Measurements from ENCODE around the gene CTBP2.

Gene CTBP2

DNA sequence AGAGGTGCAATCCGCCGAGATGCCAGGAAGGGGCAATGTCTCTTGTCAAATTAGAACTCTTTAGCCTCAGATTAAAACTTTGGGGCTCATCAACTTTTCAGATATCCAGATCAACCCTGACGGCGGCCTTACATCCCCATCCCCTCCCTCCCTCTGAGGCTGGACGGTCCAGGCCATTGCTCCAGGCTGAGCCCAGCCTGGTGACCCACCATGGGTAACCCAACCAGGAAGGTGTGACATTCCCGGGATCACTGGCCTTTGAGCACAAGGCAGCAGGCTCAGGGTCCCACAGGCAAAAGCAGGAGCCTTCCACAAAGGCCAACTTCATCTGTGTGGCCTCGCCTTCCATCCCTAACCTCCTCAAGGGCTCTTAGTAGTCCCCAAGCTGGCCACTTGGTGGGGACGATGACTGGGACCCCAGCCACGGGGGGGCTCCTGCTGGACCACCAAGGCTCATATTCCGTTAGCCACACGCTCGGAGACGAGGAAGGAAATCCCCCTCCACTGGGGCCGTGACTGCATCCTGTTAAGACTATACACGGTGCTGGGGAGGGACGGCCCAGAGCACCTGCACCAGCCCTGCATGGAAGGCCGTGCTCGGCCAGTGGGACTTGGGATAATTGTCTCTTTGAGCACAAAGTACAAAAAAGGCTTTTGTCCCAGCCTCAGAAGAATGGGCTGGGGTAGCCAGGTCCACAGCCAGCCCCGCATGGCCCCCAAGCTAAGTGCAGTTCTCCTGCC, 155.6 kb downstream of the CTBP2 start:
- no peak for DNase-seq (ENCODE audit: low read depth)
- TF ChIP-seq, protein P1, sequence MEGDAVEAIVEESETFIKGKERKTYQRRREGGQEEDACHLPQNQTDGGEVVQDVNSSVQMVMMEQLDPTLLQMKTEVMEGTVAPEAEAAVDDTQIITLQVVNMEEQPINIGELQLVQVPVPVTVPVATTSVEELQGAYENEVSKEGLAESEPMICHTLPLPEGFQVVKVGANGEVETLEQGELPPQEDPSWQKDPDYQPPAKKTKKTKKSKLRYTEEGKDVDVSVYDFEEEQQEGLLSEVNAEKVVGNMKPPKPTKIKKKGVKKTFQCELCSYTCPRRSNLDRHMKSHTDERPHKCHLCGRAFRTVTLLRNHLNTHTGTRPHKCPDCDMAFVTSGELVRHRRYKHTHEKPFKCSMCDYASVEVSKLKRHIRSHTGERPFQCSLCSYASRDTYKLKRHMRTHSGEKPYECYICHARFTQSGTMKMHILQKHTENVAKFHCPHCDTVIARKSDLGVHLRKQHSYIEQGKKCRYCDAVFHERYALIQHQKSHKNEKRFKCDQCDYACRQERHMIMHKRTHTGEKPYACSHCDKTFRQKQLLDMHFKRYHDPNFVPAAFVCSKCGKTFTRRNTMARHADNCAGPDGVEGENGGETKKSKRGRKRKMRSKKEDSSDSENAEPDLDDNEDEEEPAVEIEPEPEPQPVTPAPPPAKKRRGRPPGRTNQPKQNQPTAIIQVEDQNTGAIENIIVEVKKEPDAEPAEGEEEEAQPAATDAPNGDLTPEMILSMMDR (IDR thresholded peaks at IDR 0.05; ENCODE audit: control insufficient read depth, insufficient read depth, low read depth, low read length, missing control alignments): no peak
- no peak overlapping the region for H3K4me3 ChIP-seq (ENCODE audit: control insufficient read depth, low read depth, low read length)

DNA sequence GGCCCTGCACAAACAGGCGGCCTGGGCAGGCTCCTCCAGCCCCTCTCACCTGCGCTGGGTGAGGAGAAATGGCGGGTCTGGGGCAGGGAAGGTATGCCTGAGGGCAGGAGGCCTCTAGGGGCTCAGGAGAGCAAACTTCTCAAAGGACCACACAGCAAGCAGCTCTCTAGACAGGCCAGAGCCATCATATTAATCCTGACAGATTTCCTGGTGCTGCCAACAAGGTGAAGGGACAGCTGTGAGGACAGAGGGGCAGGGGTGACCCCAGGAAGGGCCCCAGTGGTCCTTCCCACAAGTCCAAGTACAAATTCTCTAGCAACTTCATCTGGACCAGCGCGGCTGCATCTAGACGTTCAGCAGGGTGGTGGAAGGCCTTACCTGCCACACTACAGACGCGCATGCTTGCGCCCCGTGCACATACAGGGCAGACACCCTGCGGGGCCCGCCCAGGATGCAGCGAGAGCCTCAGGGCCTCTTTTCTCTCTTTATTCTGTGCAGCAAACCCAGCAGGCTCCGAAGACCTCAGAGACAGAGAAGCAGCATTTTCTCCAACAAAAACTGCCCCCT, 156.4 kb downstream of the CTBP2 start:
- no peak overlapping the region for H3K4me3 ChIP-seq (ENCODE audit: control insufficient read depth, low read depth, low read length)
- TF ChIP-seq, protein P1 (IDR thresholded peaks at IDR 0.05; ENCODE audit: control insufficient read depth, insufficient read depth, low read depth, low read length, missing control alignments): no peak
- no peak for DNase-seq (ENCODE audit: low read depth)

DNA sequence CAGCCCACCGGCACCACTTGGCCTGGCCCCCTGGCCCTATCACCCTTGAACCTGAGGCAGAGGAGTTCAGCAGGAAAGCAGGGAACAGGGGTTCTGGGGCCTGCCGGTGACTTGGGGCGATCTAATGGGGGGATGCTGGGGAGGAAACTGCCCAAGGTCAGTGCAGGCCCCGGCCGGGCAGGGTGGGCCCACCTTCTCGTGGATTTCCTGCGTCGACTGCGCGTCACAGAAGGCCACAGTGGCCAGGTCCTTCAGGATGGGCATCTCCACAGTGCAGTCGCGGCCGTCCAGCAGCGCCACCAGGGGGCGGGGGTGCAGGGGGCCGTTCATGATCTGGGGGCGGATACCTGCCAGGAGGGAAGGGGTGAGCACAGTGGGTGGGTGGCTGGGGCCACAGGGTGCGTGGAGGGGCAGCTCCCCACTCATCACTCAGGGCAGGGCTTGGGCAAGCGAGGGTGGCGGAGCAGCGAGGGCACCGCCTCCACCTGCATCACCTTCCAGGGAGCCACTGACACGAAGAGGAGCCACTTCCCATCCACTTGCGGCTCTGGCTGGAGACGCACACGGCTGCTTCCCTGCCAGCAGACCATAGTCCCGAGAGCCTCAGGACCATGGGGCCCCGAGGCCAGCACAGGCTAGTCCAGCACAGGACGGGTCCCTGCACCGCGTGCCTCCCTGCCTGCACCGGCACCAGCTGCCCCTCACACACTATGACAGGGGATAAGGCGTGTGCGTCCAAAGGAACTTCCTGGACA, 157.0 kb downstream of the CTBP2 start:
- no peak for DNase-seq (ENCODE audit: low read depth)
- TF ChIP-seq, protein P1 (IDR thresholded peaks at IDR 0.05; ENCODE audit: control insufficient read depth, insufficient read depth, low read depth, low read length, missing control alignments): peak; percentile 7
- no peak overlapping the region for H3K4me3 ChIP-seq (ENCODE audit: control insufficient read depth, low read depth, low read length)

DNA sequence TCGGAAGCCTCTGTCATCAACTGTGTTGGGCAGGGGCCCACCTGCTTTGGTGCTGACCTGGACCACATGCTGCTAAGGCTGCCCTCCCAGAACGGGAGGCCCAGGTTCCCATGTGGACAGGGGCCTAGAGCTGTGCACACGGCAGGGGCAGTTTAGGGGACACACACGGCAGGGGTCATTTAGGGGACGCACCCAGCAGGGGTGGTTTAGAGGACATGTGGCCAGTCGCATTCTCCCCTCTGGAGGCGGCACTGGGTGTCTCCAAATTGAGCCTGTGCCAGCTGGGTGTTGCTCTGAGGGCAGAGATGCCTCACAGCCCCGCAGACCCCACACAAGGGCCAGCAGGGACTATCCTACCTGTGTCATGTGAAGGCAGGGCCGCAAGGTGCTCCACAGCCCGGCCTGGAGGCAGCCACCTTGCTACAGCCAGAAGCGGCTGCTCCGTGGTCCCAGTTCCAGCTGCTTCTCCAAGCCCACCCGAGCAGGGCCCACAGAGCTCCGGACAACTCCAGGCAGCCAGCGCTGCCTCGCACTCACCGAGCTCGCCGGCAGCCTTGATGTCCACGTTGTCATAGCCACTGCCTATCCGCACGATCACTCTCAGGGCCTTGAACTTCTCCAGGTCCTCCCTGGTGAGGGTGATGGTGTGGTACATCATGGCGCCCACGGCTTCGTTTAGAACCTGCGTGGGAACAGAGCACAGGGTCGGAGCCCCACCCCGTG, 157.8 kb downstream of the CTBP2 start:
- TF ChIP-seq, protein P1 (IDR thresholded peaks at IDR 0.05; ENCODE audit: control insufficient read depth, insufficient read depth, low read depth, low read length, missing control alignments): no peak
- H3K4me3 ChIP-seq (ENCODE audit: control insufficient read depth, low read depth, low read length): no peak overlapping the region
- DNase-seq (ENCODE audit: low read depth): no peak

GRCh38 chr10:125002047-125002422, 158.3 kb downstream of the CTBP2 start:
- TF ChIP-seq, protein P1 (IDR thresholded peaks at IDR 0.05; ENCODE audit: control insufficient read depth, insufficient read depth, low read depth, low read length, missing control alignments): no peak
- no peak overlapping the region for H3K4me3 ChIP-seq (ENCODE audit: control insufficient read depth, low read depth, low read length)
- DNase-seq (ENCODE audit: low read depth): no peak

DNA sequence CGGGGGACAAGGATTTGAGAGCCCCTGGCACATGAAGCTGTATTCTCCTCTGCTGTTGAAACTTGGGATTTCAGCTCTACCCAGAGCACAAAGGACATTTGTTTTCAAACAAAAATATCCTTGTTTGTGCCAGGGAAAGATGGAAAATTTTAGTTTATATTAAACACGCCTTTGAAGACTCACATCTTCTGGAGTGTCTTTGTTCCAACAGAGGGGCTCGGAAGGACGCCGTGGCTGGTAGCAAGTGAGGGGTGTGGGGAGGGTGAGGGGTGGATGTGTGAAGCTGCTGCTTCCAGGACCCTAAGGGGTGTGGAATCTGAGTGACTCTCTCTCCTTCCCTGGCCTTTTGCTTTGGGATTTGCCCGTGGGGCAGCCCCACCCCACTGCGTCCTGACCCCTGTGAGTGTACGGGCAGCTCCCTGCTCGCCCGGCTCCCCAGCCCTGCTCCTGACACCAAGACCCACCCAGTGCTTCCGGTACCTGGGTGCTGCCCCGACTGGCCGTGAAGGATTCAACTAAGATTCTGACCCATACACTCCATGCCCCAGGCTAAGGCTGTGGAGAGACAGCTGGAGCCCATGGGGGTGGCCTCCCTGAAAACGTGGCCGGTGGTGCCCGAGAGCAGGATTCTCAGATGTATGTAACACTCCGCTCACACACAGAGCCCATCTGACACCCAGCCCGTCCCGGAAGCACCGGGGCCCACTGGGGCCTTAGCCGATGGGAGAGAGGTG, 158.9 kb downstream of the CTBP2 start:
- DNase-seq (ENCODE audit: low read depth): no peak
- TF ChIP-seq, protein P1 (IDR thresholded peaks at IDR 0.05; ENCODE audit: control insufficient read depth, insufficient read depth, low read depth, low read length, missing control alignments): no peak
- no peak overlapping the region for H3K4me3 ChIP-seq (ENCODE audit: control insufficient read depth, low read depth, low read length)
